ENCODE results near the gene ZNF19.
A peak's percentile ranks its signal among the peaks of the same experiment; 100 is the strongest.

Gene ZNF19

DNA sequence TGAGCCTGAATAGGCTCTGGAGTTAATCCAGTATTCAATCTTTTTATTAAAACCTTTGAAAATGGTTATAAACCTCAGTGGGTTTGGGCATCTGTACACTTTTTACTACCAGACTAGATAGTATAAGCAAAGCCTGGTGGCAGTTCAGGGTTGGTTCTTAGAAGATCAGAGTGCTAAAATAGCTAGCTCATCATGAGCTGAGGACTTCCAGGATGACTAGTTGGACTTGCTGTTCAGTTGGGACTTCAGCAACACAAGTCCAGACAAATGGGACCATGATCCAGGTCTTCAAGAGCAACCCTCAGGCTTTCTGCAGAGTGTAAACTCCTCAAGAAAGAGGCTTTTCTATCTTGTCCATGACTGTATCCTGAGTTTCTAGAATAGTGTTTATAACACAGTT, 1.2 kb upstream of the ZNF19 start:
- TF ChIP-seq, protein P1, sequence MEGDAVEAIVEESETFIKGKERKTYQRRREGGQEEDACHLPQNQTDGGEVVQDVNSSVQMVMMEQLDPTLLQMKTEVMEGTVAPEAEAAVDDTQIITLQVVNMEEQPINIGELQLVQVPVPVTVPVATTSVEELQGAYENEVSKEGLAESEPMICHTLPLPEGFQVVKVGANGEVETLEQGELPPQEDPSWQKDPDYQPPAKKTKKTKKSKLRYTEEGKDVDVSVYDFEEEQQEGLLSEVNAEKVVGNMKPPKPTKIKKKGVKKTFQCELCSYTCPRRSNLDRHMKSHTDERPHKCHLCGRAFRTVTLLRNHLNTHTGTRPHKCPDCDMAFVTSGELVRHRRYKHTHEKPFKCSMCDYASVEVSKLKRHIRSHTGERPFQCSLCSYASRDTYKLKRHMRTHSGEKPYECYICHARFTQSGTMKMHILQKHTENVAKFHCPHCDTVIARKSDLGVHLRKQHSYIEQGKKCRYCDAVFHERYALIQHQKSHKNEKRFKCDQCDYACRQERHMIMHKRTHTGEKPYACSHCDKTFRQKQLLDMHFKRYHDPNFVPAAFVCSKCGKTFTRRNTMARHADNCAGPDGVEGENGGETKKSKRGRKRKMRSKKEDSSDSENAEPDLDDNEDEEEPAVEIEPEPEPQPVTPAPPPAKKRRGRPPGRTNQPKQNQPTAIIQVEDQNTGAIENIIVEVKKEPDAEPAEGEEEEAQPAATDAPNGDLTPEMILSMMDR (IDR thresholded peaks at IDR 0.05): no peak
- Histone ChIP-seq H3K27ac (no peak overlapping the region), H3K4me3 (no peak overlapping the region)
- no peak for DNase-seq (ENCODE audit: low spot score)

DNA sequence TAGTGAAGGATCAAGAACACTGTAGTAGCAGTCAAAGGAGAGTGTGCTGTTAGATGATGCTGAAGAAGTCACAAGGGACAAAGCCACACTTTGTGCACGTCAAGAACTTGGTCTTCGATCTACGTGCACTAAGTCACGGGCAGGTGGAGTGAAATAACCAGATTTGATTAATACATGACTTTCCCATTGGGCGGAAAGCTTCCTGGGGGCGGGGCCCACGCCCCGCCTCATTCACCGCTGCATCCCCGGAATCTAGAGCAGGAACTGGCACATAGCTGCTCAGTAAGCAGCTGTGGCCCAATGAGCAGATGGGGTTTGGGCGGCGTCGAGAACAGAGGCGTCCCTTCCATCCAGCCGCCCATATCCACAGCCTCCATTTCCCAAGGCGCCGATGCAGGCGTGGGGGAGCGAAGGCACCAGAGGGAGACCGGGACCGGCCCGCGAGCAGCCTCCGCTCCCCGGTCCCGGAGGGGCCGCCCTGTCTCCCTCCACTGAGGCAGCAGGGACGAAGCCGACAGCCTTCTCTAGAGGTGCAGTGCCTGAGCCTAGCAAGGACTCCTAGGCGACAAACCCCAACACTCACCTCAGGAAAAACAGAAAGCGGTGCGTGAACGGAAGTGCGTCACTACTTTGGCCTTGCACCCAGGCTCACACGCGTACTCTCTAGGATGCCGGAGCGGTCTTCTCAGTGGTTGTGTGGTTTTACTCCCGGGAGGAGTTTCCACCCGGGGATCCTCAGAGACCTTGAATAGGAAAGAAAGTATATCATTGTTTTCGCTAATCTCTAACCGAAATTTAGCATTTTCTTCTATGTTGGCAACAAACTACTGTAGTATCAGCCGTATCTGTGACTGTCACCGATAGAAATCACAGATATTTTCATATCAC, 4.9 kb downstream of the ZNF19 start:
- H3K27ac ChIP-seq: peak overlapping the region; percentile 95 to 98
- TF ChIP-seq, protein P1 (IDR thresholded peaks at IDR 0.05): no peak
- peak overlapping the region; percentile 91 for H3K4me3 ChIP-seq
- DNase-seq (ENCODE audit: low spot score): peak; percentile 92

DNA sequence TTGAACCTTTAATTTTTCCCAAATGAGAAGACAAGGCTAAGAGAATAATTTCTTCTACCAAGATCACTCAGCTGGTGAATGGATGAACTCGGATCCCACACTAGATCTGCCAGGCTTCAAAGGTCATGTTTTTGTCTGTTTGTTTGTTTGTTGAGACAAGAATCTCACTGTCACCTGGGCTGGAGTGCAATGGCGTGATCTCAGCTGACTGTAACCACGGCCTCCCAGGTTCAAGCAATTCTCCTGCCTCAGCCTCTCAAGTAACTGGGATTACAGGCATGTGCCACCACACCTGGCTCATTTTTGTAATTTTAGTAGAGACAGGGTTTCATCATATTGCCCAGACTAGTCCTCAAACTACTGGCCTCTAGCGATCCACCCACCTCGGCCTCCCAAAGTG, 6.6 kb downstream of the ZNF19 start:
- Histone ChIP-seq H3K4me3 (no peak overlapping the region), H3K27ac (no peak overlapping the region)
- TF ChIP-seq, protein P1 (IDR thresholded peaks at IDR 0.05): no peak
- no peak for DNase-seq (ENCODE audit: low spot score)

DNA sequence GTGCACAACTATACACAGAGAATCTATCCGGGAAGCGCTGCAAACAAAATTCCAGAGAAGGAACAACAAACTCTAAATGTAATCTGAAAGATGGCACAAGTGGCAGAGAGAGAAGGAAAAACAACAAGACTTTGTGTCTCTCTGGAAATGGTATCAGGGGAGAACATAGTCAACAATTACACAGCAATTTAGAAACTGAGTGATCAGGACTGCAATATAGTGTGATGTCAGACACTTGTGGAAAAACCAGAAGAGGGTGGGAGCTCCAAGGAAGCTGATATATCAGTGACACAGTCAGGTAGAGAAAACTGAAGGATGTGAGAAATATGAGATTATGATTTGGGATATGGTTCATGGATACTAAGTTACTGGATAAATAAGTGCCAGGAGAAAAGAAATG, 8.2 kb downstream of the ZNF19 start:
- Histone ChIP-seq H3K4me3 (no peak overlapping the region), H3K27ac (no peak overlapping the region)
- TF ChIP-seq, protein P1 (IDR thresholded peaks at IDR 0.05): no peak
- DNase-seq (ENCODE audit: low spot score): no peak

DNA sequence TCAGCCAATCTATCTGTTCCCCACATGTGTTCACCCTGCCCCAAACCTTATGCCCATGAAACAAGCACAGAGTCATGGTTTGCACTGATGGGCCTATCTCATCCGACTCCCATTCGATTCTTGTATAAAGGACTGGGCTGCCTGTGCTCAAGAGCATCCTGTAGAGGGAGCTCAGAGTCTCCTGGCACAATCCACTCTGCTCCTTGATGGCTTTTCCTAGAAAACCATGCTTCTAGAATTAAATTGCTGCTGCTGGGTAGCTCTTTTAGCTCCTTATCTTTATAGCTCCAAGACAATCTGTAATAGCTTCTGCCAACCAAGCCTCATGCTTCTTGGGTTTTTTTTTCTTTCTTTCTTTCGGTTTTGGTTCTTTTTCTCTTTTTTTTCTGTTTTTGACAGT, 9.7 kb downstream of the ZNF19 start:
- DNase-seq (ENCODE audit: low spot score): no peak
- Histone ChIP-seq H3K27ac (no peak overlapping the region), H3K4me3 (no peak overlapping the region)
- TF ChIP-seq, protein P1 (IDR thresholded peaks at IDR 0.05): no peak

DNA sequence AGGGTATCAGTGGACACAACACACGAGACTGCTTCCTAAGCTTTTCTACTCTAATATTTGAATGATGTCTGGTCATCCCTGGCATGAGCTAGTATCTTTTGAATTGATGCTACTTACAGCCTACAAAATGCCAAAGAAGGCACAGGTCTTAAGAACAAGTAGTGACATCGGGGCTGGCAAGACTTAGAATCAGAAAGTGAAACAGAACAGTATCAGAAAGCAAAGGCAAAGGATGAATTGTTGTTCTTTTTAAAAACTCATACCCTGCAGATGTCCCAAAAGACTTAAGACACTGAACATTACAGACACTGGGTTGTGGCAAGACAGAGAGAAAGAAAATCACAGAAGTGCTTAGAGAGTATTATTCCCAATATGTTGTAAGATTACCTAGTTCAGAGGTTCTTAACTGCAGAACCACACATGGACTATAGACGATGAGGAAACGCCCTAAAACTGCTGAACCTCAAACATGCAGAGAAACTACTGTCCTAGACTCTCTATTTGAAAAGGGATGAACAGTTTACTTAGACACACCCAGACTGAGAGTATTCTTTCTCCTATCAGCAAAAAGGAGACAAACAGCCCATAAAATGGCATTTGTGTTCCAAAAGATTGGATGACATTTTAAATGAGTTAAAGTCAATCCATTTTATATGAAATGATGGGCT, 12.5 kb downstream of the ZNF19 start:
- TF ChIP-seq, protein P1 (IDR thresholded peaks at IDR 0.05): no peak
- DNase-seq (ENCODE audit: low spot score): no peak
- Histone ChIP-seq H3K27ac (no peak overlapping the region), H3K4me3 (no peak overlapping the region)

All from coronary artery (tissue), 2 donors.